ENCODE measurements around the gene ASPHD2.

- TF ChIP-seq CTCF (IDR thresholded peaks at IDR 0.05 in 8 of 11, conservative IDR thresholded peaks at IDR 0.05 in 3 of 11) (no peak), POLR2A (IDR thresholded peaks at IDR 0.05) (no peak), POLR2AphosphoS5 (IDR thresholded peaks at IDR 0.05) (no peak)
Measured at GRCh38 chr22:26462641-26463040, 33.6 kb downstream of the ASPHD2 start.
